Stimulated activated CD4-positive, alpha-beta T cell treated with anti-CD3 and anti-CD28 coated beads, Interleukin-4, amount 100 ng/mL, for 1 hour (primary cell): ENCODE data around the gene ZNF396.

ENCODE experiments used
- DNase-seq: peaks from one replicate; pipeline ENCODE4 v3.0.0-alpha.2; 2020

Gene ZNF396

GRCh38 chr18:35379421-35379820, 2.3 kb upstream of the ZNF396 start:
- DNase-seq: no peak

GRCh38 chr18:35378574-35378896, 1.4 kb upstream of the ZNF396 start:
- DNase-seq: no peak

- no peak for DNase-seq
Observed at GRCh38 chr18:35377875-35378573, 887 bp upstream of the ZNF396 start.

- no peak for DNase-seq
Observed at GRCh38 chr18:35376393-35376741, 770 bp downstream of the ZNF396 start.

DNA sequence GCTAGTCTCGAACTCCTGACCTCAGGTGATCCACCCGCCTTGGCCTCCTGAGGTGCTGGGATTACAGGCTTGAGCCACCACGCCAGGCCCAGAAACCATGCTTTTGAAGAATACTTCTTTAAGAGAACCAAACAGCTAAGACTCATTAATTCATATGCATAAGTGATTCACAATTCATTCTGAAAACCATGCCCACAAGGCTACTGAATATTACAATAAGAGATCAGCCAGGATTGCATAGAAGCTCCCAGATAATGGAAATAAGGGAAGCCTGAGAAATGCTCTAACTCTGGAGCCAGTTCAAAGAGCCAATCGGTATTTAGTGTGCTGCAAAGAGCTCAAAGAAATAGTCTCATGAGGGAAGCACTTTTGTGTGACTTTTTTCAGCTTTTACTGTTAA, 2.4 kb downstream of the ZNF396 start:
- no peak for DNase-seq

DNA sequence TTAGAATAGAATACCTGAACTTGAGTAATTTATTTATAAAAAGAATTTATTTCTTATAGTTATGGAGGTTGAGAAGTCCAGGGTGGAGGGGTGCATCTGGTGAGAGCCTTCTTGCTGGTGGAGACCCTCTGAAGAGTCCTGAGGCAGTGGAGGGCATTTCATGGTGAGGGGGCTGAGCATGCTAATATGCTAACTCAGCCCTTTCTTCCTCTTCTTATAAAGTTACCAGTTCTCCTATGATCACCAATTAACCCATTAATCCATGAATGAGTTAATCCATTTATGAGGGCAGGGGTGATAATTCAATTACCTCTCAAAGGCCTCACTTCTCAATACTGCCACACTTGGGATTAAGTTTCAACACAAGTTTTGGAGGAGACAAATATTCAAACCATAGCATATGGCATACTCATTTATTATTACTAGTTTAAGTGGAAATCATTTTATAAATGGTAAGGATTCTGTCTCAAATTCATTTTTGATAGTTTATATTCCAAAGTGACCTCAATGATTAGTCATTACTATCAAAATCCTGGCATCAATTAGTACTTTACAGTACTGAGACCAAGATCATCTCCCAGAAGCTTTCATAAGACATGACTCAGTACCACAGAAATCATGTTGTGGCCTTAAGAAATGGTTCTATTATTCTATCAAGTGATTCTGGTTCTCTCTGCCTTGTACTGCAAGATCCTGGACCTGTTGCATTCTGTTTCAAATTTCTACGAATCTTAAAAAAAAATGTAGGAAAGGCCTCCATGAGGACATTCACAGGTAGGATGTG, 5.5 kb downstream of the ZNF396 start:
- no peak for DNase-seq

DNA sequence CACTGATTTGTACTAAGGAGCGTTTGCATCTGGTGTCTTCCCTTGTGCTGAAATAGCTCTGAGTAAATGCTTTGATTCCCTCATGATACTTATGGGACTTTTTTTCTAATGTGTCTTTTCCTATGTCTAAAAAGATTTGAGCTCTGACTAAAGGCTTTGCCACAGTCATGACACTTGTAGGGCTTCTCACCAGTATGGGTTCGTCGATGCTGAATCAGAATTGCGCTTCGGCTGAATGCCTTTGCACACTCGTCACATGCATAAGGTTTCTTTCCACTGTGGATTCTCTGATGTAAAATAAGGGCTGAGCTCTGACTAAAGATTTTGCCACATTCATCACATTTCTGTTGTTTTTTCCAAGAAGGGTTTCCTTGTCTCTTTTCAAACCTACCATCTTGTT, 8.0 kb downstream of the ZNF396 start:
- DNase-seq: no peak

- no peak for DNase-seq
Observed at GRCh38 chr18:35368595-35368994, 8.5 kb downstream of the ZNF396 start.

GRCh38 chr18:35362531-35362930, 14.6 kb downstream of the ZNF396 start:
- no peak for DNase-seq

- DNase-seq: no peak
Observed at GRCh38 chr18:35361570-35362321, 15.4 kb downstream of the ZNF396 start.

- peak; percentile 46 for DNase-seq
Observed at GRCh38 chr18:35355140-35355618, 22.0 kb downstream of the ZNF396 start.

GRCh38 chr18:35352778-35353177, 24.4 kb downstream of the ZNF396 start:
- DNase-seq: no peak

DNA sequence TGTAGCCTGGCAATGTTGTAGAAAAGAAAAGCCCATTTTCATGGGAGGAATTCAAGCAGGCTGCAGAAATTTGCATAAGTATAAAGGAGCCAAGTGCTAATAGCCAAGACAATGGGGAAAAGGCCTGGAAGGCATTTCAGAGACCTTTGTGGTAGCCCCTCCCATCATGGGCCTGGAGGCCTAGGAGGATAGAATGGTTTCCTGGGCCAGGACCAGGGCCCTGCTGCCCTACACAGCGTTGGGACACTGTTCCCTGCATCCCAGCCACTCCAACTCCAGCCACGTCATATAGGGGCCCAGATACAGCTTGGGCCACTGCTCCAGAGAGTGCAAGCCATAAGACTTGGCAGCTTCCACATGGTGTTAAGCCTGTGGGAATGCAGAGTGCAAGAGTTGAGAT, 24.9 kb downstream of the ZNF396 start:
- DNase-seq: no peak

DNA sequence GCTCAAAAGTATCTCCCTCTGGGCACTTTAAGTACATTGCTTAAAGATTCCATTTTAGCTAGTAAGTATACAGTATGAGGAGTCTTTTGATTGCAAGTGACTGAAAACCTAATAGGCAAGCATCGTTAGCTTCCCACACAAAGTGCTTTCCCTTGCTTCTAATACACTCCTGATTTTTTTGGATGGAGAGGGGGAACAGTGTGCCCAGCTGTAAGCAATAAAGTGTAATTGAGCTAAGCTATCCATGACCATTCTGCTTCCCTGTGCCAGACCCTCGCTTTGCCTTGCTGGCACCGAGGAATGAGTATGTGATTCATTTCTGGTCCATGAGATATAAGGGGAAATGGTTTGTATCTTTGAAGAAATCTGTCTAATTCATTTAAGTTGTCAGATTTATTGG, 29.1 kb downstream of the ZNF396 start:
- DNase-seq: no peak

GRCh38 chr18:35345950-35346349, 31.2 kb downstream of the ZNF396 start:
- DNase-seq: no peak

DNA sequence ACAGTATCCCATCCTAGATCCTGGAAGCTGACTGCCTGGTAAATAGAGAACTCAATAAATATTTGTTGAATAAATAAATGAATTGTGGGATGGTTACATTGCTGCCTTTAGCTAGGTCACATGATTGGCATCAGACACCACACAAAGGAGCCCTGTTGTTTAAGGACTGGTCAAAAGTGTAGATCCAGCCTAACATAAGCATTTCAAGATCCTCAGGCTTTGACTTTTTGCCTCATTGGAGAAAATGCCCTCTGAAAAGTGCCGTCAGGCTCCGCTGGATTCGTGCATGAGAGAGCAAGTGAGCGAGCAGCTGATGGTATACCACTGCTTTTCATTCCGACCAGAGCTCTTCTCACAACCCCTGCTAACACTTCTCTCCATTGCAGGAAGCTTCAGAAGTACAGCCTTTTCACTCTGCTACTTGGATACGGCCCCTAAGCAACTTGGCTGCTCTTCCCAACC, 31.6 kb downstream of the ZNF396 start:
- DNase-seq: no peak

- no peak for DNase-seq
Observed at GRCh38 chr18:35344736-35345459, 32.2 kb downstream of the ZNF396 start.

DNA sequence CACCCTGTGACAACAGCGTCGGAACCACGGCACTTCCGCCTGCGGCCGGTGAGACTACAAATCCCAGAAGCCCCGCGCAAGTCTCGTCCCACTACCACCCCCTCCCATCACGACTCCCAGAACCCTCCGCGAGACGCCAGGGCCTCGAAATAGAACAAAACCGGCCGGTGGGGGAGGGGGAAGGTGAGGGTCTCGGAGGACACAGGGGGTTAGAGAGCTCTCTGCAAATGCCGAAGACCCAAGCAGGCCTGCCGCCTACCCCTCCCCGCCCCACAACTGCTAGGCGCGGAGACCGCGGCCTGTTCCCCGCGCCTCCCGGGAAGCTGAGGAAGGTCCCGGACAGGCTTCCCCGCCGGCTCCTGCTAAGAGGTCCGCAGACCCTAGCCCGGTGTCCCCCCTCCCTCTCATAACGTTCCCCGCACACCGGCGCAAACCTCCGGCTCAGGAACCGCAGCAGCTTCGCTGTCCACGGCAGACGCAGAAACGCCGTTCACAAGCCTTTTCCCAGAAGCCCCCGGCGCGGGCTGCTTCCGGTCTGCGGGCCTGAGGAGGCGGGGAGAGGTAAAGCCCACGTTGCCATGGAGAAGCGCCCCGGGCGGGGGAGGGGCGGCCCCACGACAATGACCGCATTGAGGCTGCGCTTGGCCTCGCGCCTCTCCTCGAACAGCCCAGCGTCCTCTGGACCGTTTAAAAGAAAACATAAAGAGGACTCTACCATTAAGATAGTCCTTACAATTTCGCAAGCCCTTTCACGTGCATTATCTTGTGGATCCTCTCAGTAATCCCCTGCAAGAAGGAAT, 33.0 kb downstream of the ZNF396 start, which contains the start of gene ZNF24:
TSS of gene ZNF24 (minus strand) at position 485 of the 800 bp plus-strand sequence. CDS start 3,770 bp downstream, outside the sequence.
- peak; percentile 93 for DNase-seq

- no peak for DNase-seq
Observed at GRCh38 chr18:35343488-35343935, 33.6 kb downstream of the ZNF396 start.

GRCh38 chr18:35337286-35337685, 39.9 kb downstream of the ZNF396 start:
- no peak for DNase-seq

DNA sequence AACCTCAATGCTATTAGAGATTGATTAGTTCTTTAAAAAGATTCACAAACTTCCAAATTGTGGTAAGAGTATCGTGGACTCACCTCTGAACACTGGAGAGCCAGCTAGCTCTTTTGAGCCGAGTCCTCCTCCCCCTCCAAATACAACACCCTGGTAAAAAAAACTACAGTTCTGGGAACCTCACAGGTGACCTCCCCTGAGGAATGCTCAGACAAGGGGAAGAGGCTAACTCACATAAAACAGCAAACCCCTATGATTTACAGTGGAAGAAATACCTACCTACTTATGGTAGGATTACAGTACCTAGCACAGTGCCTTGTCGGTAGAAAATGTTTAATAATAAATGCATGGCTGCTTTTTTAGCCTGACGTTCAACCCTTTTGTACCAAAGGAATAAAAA, 41.3 kb downstream of the ZNF396 start:
- DNase-seq: no peak

- no peak for DNase-seq
Observed at GRCh38 chr18:35334821-35335220, 42.3 kb downstream of the ZNF396 start.
